ENCODE measurements around the gene RNU6-9. TPM values are rescaled to one million over a fixed set of nuclear protein-coding genes. Genes with fewer than 3 reads are reported as not detected.
A peak's percentile ranks its signal among the peaks of the same experiment; 100 is the strongest.

RNU6-9 gene
- total and polyA plus RNA-seq, 2 donors, result not detected

GRCh38 chr19:929203-929890 lies 36.1 kb downstream of the RNU6-9 start:
- Histone ChIP-seq H3K4me1 (ENCODE audit: insufficient read depth) (peaks cover 5% of the 10 kb centered on the region), H3K36me3 (ENCODE audit: insufficient read depth) (no peaks in the 10 kb centered on the region), H3K4me3 (ENCODE audit: low read depth, low read length) (no peak overlapping the region), H3K27ac (ENCODE audit: low read depth) (no peak overlapping the region)
- DNase-seq (ENCODE audit: extremely low spot score), result no peak
- 92% methylated on average over 51 of the region's 51 CpGs for WGBS

- WGBS, result 95% methylated on average over 6 of the region's 6 CpGs
- DNase-seq (ENCODE audit: extremely low spot score), result no peak
- H3K4me3 ChIP-seq (ENCODE audit: low read depth, low read length), result no peak overlapping the region
Observed at GRCh38 chr19:929891-930258, 36.6 kb downstream of the RNU6-9 start.

DNA sequence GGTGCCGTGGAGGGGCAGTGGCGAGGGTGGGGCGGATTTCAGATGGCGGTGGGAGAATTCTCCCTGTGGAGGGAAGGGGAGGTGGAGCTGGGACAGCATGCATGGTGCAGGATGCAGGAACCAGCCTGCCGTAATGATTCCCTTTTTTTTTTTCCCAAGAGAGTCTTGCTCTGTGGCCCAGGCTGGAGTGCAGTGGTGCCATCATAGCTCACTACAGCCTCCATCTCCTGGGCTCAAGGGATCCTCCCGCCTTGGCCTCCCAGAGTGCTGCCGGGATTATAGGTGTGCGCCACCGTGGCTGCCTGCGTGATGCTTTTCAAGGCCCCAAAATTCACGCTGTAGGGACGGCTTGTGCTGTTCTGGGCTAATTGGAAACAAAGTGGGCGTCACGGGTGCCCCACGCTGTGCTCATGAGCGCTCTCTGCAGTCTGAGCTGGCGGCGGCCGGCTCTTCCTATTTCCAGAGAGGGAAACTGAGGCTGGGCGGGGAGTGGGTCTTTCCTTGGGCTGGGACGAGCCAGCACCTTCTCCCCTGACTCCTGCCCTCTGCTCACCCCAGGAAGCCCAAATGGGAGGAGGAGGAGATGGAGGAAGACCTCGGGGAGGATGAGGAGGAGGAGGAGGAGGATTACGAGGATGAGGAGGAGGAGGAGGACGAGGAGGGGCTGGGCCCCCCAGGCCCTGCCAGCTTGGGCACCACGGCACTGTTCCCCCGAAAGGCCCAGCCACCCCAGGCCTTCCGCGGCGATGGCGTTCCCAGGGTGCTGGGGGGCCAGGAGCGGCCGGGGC lies 38.8 kb downstream of the RNU6-9 start:
- Histone ChIP-seq H3K4me3 (ENCODE audit: low read depth, low read length) (no peak overlapping the region), H3K27ac (ENCODE audit: low read depth) (peak overlapping the region; percentile 19), H3K36me3 (ENCODE audit: insufficient read depth) (no peaks in the 10 kb centered on the region), H3K4me1 (ENCODE audit: insufficient read depth) (peaks cover 6% of the 10 kb centered on the region)
- no peak for DNase-seq (ENCODE audit: extremely low spot score)
- WGBS, result 89% methylated on average over 32 of the region's 32 CpGs

More at GRCh38 chr19:929891-930258, 36.6 kb downstream of the RNU6-9 start:
- Histone ChIP-seq H3K27ac (ENCODE audit: low read depth) (no peak overlapping the region), H3K36me3 (ENCODE audit: insufficient read depth) (no peaks in the 10 kb centered on the region), H3K4me1 (ENCODE audit: insufficient read depth) (peaks cover 7% of the 10 kb centered on the region)

DNA sequence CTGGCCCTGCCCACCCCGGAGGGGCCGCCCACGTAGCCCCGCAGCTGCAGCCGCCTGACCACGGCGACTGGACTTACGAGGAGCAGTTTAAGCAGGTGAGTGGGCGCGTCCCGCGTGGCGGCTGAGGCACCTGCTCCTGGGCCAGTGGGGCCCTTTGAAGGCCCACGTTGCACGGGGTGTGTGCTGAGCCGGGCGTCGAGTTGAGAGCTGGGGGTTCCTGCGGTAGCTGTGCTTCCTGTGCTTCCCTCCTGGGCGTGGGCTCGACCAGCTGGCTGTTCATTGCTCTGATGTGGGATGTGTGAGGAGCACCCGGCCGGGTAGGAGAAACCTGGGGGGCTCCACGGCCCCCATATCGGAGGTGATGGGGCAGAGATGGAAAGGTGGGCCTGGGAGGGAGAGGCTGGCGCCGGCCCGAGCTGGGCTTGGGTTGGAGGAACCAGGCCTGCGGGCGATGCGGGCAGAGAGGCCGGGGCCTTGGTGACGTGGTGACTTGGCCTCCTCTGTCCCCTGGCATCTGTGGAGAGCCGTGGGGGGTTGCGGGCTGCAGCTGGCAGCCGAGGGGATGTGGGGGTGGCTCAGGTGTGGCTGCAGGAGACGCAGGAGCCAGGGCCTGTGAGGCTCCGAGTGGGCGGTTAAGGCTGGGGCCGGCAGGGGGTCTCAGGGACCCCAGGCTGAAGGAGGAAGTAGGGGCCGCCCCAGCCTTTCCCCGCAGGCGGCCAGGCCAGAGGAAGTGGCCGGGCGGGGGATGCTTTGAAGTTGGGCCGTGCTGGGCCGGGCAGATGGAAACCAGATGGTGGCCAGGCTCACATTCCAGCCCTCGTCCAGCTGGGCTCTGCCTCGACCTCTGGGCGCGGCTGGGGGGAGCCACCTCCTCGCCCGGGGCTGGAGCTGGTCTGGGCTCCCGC lies 39.6 kb downstream of the RNU6-9 start:
- Histone ChIP-seq H3K27ac (ENCODE audit: low read depth) (peak overlapping the region; percentile 71), H3K36me3 (ENCODE audit: insufficient read depth) (no peaks in the 10 kb centered on the region), H3K4me1 (ENCODE audit: insufficient read depth) (peaks cover 6% of the 10 kb centered on the region), H3K4me3 (ENCODE audit: low read depth, low read length) (no peak overlapping the region)
- no peak for DNase-seq (ENCODE audit: extremely low spot score)
- WGBS, result 35% methylated on average over 54 of the region's 54 CpGs

DNA sequence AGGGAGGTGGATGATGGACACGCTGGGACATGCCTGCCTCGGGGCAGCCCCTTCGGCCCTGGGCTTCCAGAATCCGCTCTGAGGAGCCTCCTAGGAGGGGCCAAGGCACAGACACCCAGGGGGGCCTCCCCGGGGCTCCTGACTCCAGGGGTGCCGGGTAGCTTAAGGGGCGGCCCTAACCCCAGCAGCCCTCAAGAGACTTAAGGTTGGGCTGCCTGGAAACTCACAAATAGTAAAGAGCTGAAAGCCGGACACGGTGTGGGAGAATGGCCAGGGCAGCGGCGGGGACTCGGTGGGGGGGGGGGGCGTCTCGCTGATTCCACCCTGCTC lies 40.2 kb downstream of the RNU6-9 start:
- 32% methylated on average over 14 of the region's 14 CpGs for WGBS
- DNase-seq (ENCODE audit: extremely low spot score), result no peak
- Histone ChIP-seq H3K4me1 (ENCODE audit: insufficient read depth) (peaks cover 6% of the 10 kb centered on the region), H3K27ac (ENCODE audit: low read depth) (no peak overlapping the region), H3K4me3 (ENCODE audit: low read depth, low read length) (no peak overlapping the region), H3K36me3 (ENCODE audit: insufficient read depth) (no peaks in the 10 kb centered on the region)

- DNase-seq (ENCODE audit: extremely low spot score), result no peak
- H3K27ac ChIP-seq (ENCODE audit: low read depth), result peak overlapping the region; percentile 28
- 72% methylated on average over 29 of the region's 29 CpGs for WGBS
- H3K4me3 ChIP-seq (ENCODE audit: low read depth, low read length), result no peak overlapping the region
- H3K4me1 ChIP-seq (ENCODE audit: insufficient read depth), result peaks cover 6% of the 10 kb centered on the region
- H3K36me3 ChIP-seq (ENCODE audit: insufficient read depth), result no peaks in the 10 kb centered on the region
Observed at GRCh38 chr19:934197-934840, 41.0 kb downstream of the RNU6-9 start.

DNA sequence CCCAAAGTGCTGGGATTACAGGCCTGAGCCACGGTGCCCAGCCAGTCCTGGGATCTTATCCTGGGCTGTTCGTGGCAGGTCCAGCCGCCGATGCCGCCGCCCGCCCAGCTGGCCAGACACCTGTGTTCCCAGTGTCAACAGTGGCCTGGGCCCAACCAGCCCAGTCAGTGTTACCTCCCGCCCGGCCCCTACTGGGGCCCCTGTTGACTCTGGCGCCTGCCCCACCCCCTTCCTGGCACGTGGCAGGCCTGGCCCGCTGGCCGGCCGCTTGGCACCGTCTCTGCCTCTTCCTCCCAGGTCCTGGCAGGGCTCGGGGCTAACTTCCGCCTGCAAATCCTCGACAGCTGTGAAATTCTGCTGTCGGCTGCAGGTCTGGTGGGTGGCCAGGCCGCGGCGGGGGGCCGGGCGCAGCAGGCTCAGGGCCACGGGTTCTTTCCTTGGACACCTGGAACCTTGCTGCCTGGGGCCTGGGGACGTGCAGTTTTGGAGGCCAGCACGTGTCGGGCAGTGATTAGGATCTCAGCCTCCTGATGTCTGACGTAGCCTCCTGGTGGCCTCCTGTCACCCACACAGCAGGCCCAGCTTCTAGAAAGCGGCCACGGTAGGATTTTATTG lies 41.7 kb downstream of the RNU6-9 start:
- WGBS, result 11% methylated on average over 31 of the region's 31 CpGs
- H3K27ac ChIP-seq (ENCODE audit: low read depth), result peak overlapping the region; percentile 28
- H3K36me3 ChIP-seq (ENCODE audit: insufficient read depth), result no peaks in the 10 kb centered on the region
- peaks cover 6% of the 10 kb centered on the region for H3K4me1 ChIP-seq (ENCODE audit: insufficient read depth)
- no peak for DNase-seq (ENCODE audit: extremely low spot score)
- H3K4me3 ChIP-seq (ENCODE audit: low read depth, low read length), result no peak overlapping the region

DNA sequence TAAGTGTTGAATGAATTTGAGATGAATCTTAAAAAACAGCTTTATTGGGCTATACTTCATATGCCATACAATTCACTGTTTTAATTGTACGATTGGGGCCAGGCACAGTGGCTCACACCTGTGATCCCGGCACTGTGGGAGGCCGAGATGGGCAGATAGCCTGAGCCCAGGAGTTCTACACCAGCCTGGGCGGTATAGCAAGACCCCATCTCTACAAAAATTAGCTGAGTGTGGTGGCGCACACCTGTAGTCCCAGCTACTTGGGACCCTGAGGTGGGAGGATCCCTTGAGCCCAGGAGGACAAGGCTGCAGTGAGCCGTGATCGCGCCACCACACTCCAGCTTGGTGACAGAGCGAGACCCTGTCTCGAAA lies 42.9 kb downstream of the RNU6-9 start:
- Histone ChIP-seq H3K36me3 (ENCODE audit: insufficient read depth) (no peaks in the 10 kb centered on the region), H3K4me3 (ENCODE audit: low read depth, low read length) (no peak overlapping the region), H3K27ac (ENCODE audit: low read depth) (no peak overlapping the region), H3K4me1 (ENCODE audit: insufficient read depth) (peaks cover 6% of the 10 kb centered on the region)
- no peak for DNase-seq (ENCODE audit: extremely low spot score)
- 98% methylated on average over 10 of the region's 10 CpGs for WGBS

- Histone ChIP-seq H3K36me3 (ENCODE audit: insufficient read depth) (no peaks in the 10 kb centered on the region), H3K27ac (ENCODE audit: low read depth) (no peak overlapping the region), H3K4me3 (ENCODE audit: low read depth, low read length) (no peak overlapping the region), H3K4me1 (ENCODE audit: insufficient read depth) (peaks cover 6% of the 10 kb centered on the region)
- no peak for DNase-seq (ENCODE audit: extremely low spot score)
- 88% methylated on average over 16 of the region's 16 CpGs for WGBS
Observed at GRCh38 chr19:937259-937694, 44.0 kb downstream of the RNU6-9 start.

GRCh38 chr19:938233-938923 lies 45.1 kb downstream of the RNU6-9 start:
- Histone ChIP-seq H3K36me3 (ENCODE audit: insufficient read depth) (no peaks in the 10 kb centered on the region), H3K4me1 (ENCODE audit: insufficient read depth) (peaks cover 3% of the 10 kb centered on the region), H3K4me3 (ENCODE audit: low read depth, low read length) (no peak overlapping the region), H3K27ac (ENCODE audit: low read depth) (no peak overlapping the region)
- DNase-seq (ENCODE audit: extremely low spot score), result no peak
- WGBS, result 91% methylated on average over 23 of the region's 23 CpGs

DNA sequence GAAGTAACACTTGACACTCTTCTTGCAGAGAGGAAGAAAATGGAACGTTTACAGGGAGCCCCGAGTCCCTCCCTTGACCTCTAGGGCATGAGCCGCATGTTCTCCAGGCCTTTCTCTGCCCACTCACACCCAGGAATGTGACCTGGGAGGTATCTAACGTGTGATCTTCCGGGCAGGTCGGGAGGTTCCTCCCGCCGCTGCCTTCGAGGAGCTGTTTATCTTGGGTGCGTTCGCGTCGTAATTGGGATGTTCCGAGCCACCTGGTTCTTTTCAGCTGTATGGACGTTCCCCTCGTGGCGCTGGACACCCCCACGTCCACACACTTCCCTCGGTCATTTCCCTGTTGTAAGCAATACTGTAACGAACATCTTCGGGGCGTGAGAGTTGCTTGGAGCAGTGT lies 46.2 kb downstream of the RNU6-9 start:
- Histone ChIP-seq H3K36me3 (ENCODE audit: insufficient read depth) (no peaks in the 10 kb centered on the region), H3K4me1 (ENCODE audit: insufficient read depth) (peaks cover 3% of the 10 kb centered on the region), H3K27ac (ENCODE audit: low read depth) (no peak overlapping the region), H3K4me3 (ENCODE audit: low read depth, low read length) (no peak overlapping the region)
- 91% methylated on average over 22 of the region's 22 CpGs for WGBS
- no peak for DNase-seq (ENCODE audit: extremely low spot score)

DNA sequence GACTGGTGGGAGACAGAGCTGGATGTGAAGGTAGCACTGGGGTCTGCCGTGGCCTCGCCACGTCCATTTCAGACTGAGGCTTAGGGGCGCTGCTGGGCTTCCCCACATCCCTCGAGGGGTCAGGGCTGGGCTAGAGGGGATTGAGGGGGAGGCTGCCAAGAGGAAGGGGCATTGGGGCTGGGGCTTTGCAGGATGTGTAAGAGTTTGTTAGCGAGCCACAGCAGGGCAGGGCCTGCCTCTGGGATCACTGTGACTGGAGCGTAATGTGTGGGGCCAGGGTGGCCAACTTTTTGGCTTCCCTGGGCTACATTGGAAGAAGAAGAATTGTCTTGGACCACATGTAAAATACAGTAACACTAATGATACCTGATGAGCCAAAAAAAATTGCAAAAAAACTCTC lies 46.6 kb downstream of the RNU6-9 start:
- Histone ChIP-seq H3K27ac (ENCODE audit: low read depth) (no peak overlapping the region), H3K4me1 (ENCODE audit: insufficient read depth) (peaks cover under 1% of the 10 kb centered on the region), H3K4me3 (ENCODE audit: low read depth, low read length) (no peak overlapping the region), H3K36me3 (ENCODE audit: insufficient read depth) (no peaks in the 10 kb centered on the region)
- WGBS, result 98% methylated on average over 7 of the region's 7 CpGs
- DNase-seq (ENCODE audit: extremely low spot score), result no peak

Data from urinary bladder (tissue), 4 donors.